Midbrain (tissue), 1 donor: Measurements from ENCODE around the gene BCL2.
A peak's percentile ranks its signal among the peaks of the same experiment; 100 is the strongest.

Experiments
- DNase-seq: peaks from one replicate; lab custom pipeline; 2025; lab: John Stamatoyannopoulos, UW

BCL2 gene

DNA sequence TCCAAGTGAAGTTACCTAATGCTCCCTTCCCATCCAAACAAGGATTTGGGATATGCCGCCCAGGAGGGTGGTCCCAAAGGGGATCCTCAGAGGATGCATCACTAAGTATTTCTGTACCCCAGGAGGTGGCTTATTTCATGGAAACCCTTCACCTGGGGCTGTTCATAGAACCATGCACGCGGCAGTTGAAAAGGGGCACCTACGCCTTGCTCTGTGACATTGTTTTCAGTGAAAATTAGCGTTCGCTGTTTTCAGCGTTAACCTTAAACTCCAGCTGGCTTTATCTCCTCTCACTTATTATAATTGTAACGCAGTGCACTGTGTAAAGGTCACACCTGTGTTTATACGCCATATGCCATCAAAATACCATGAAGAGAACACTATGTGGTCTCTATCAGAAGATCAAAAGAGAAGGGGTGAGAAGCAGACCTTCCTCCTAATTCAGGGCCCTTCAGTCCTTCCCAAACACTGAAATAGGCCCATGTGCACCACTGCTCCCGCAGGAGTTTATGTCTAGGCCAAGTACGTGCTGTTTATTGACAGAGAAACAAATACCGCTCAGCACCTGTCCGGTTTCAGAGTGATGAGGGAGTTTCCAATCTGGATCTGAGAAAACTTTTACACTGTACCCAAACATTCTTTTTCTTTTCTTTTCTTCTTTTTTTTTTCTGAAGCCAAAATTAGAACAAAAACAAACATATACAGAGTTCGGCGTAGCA, 162.1 kb downstream of the BCL2 start:
- DNase-seq: no peak

DNA sequence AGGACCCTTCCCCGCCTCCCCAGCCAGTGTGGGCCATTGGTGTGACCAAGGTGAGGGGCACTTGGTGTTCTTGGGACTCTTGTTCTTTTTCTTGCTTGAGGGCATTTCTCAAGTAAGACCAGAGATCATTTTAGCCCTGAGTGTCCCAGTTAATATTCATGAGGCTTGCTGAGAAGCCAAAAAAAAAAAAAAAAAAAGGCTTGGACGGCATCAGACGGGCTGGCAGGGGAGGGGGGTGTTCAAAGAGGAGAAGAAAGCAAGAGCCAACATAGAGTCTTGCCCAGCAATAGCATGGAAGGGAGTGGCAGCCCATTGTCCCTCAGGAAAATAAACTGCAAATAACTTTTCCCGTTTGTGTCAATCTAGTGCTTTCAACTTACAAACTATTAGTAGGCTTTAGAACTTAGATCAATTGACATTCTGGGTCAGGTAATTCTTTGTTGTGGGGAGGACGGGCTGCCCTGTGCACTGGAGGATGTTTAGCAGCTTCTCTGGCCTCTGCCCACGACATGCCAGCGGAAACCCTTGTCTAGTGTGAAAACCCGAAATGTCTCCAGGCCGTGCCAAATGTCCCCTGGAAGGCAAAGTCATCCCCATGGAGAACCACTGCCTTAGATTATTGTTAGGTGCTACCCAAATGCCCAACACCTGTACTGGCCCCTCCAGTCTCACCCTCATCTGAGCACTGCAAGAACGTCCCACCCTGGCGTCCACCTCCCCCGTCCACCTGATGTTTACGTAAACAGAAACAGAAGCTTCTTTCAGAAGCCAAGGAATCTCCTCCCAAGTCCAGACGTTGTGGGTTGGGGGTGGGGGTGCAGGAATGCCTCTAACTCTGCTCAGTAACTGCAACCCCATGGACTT, 163.4 kb downstream of the BCL2 start:
- DNase-seq: no peak

DNA sequence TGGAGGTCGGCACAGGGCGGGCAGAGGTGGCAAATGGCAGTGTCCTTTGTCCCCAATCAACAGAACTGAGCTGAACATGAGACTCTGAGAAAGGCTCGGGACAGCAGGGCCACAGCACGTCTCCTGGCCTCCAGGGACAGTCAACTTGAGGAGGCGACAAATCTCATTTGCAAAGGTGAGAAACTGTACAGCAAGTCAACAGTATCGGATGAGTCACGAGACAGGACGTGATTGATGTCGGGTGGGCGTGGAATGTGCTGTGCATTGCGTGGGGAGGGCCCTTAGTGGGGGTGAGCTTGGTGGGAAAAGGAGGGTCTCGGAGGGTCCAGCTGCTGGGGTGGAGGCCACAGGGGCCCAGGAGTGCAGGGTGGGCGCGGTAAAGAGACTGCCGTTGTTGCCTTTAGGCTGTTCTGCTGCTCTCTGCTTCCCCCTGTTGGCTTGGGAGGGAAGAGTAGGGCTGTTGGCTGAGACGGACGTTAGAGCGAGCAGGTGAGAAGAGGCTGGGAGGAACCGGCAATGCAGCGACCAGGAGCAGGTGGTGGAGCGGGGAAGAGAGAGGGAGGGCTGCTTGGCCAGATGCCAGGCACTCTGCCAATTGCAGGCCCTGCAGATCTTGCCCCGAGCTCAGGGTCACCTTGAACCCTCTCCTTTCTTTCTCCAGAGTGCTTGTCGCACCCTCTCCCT, 164.3 kb downstream of the BCL2 start:
- peak; percentile 22 for DNase-seq

DNA sequence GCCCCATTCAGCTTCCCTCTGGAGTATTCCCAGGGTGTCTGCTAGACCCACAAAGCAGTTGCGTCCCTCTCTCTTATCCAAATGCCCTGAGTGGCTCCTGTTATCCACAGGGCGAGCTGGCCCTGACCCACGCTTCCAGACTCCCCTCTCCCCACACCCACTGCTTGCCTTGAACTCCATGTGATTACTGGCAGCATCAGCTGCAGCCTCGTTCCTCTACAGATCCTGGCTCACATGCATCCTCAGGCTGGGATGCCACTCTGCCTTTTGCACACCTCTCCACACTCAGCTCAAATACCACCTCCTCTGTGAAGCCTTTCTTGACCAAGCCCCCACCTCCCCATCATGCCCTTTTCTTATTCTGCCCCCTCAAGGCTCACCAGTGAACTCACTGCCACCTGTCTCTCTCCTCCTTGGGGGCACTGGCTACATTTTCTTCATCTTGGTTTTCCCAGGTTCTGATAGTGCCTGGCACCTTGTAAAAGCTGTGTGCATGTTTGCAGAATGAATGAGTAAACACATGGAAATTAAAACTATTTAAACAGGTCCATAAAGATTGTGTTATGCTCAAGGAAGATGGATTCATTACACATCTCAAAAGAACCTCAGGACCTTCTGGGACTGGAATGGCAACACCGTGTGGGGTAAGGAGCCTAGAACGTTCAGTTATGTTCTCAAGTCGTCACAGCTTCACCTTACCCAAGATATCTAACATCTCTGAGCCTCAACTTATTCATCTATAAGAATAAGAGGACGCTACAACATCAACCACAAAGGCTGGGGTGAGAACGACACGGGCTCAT, 165.0 kb downstream of the BCL2 start:
- DNase-seq: no peak

DNA sequence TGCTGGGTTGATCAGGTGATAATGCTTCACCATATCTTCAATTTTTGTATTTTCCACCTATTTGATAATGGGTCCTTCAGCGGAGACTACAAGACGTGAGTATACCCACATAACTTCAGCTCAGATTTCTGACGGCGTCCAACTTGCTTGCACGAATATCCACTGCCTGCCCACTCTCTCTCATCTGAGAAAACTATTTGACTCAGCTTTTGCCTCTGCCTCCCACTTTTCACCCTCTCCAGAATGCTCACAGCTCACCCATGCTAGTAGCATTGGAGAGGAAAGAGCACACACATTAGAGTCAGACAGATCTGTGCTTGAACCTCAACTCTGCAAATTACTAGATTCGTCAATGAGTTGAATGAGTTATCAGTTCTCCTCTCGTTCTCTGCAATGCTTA, 166.8 kb downstream of the BCL2 start:
- no peak for DNase-seq

DNA sequence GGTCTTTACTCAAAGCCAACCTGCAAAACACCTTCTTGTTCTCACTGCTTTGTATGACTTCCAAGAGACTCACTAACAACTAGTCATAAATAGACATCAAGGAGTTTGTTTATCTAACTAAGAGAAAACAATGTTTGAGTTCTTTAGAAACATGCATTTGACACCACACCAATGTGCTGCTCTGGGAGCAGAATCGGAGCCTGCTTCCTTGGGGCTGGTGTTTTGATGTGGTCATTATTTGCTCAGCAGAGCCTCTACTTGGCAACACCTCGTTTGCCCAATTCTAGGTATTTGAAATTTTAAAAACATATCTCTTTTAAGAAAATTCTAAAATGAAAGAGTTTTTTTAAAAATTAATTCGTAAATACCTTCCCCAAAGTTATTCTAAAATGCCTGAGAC, 167.5 kb downstream of the BCL2 start:
- DNase-seq: no peak

DNA sequence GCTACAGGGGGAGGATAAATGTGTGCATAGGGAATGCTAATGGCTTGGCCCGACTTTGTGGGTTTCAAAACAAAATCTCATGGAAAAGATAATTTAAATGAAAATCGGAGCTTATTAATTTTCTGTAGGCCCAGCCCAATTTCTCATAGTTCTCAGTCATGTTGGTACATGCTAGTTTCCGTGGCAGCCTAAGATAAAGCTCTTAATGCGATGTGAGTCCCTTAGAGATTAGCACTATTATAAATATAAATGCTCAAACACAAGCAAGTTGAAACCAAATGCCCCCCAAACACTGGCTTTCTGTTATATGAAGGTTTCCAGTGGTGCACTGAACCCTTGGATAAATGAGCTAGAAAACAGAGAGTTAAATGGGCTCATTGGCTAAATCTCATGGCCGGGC, 168.0 kb downstream of the BCL2 start:
- DNase-seq: no peak

DNA sequence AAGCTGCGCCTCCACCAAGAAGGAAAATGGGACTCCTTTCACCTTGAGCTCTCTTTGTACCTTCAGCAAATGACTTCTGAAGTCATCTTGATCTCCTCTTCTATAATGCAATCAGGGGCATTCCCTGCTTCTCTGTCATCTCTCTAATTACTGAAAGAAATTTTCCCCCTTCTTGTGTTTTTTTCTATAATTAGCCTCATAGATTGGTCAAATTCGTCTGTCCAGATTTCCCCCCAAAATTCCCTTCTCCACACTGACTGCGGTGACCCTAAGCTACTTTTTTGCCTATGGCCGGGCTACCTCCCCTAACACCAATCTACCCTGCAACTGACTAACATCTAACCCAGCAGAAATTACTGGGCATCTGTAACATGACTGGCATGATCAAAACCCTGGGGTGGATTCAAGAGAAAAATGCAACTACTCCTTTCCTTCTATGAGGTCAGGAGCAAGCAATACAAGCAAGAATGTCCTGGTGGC, 168.6 kb downstream of the BCL2 start:
- no peak for DNase-seq

DNA sequence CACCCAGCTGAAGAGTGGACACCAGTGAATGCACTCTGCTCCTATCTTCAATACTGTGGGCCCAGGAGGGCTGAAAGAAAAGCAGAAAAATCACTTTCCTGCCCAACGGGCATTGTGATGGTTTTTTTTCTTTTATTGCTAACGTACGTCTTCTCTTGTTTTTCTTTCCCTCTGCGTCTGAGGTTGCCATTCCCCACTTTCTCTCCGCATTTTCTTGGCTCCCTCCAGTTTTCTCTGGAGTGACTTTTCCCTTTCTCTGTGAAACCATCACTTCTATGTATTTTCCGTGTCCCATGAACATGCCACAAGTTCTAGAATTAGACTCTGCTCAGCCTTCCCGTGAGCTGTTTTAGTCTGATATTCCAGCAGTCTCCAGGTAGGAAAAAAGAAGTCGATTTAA, 169.2 kb downstream of the BCL2 start:
- no peak for DNase-seq

DNA sequence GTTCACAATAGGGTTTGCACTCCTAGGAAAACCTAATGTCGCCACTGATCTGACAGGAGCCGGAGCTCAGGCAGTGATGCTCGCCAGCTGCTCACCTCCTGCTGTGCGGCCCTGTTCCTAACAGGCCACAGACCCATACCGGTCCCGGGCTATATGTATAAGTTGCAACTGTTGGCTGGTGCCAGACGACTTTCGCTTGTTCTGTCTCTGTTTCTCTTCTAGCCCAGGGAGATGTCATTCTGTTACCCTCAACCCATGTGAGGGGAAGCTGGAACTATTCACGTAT, 170.3 kb downstream of the BCL2 start:
- DNase-seq: no peak

DNA sequence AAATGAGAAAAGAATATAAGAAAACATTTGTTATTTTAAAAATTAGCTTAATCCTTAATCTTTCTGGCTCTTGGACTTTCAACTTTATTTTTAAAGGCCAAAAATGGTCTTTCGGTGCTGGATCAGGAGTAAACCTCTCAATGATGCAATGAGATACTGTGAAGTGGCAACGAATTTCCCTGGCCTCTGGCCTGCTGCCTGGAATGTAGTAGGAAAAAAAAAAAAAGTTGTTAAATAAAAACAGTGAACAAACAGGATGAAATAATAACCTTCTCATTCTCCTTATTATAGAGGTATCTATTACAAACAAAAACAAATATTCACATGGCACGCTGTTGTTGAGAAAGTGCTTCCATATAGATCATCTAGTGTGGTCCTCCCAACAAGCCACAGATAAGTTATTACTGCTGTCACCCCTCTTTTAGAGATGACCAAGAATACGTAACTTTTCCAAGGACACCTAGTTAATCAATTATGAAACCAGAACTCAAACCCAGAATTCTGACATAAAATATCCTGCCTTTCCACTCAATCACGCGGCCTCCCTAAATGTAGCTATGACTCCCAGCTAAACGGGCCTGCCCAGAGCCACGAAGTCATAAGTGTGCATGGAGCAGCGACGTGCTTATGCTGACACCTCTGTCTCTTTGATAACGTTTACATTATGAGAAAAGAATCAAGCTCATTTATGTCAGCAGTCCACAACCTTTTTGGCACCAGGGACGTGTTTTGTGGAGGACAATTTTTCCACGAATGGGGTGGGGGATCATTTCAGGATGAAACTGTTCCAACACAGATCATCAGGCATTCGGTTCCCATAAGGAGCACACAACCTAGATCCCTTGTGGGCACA, 170.9 kb downstream of the BCL2 start:
- no peak for DNase-seq

DNA sequence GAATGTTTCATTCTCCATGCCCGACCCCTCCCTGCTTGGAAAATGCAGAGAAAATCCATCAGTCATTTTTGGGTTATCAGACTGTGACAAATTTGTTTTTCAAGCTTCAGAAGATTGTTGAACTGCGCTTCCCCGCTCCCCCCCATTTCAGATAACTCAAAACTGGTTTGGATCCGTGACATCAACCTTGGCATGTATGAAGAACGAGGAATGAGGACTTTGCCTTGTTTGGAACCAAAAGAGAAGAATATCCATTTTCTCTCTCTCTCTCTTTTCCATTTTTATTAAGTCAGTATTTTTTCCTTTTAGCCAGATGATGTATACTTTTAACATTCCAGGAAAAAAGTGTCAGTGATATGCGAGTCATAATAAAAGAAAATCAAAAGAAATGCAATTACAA, 171.6 kb downstream of the BCL2 start:
- no peak for DNase-seq

DNA sequence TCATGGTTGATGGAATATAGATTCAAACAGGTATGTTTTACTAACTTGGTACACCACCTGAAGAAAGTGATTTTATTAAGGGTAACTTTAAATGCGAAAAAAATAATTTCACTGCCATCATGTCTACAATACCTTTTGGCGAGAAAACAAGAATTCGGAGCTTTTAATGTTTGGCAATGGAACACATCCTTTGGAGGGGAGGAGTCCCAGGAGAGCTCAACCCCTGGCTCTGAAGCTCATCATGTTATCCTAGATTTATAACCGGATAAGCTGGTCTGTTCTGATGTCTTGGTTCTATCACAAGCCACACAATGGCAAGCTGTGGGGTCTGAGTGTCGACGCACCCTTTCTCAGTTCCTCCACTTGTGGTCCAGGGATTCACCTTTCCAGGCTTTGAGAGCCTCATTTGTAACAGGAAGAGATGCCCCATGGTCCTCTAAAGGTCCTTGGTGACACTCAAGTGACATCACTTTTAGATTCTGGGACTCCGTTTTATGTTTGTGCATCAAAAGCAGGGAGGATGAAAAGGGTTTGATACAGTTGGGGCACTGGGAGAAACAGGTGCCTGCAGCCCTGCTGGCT, 172.7 kb downstream of the BCL2 start:
- no peak for DNase-seq

DNA sequence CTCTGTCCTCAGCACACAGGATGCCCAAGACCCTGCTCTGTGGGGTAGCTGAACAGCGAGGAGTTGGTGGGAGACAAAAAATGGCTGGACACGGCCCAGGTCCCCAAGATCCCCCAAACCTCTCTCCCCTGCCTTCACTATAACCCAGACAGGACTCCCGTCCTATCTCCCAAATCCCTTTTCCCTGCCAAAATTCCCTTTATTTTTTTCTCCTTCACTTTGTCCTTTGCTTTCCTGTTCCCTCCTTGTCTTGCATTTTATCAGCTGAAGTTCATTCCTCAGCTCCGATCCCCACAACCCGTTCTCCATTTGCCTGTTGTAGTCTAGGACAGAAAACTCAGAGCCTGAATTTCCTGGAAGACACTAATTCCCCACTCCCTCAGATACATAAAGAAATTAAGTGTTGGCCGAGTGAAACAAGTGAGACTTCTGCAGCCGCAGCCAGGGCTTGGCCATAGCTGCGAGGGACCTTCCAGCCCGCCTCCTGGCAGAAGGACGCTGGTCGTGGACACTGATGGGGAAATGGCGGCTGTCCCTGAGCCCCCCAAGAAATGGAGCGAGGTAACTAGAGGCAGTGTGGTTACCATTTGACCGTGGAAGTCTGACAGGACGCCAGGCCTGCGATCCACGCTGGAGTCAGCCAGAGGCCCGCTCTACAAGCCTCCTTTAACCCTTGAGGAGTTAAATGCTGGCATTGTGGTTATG, 173.6 kb downstream of the BCL2 start:
- DNase-seq: no peak

DNA sequence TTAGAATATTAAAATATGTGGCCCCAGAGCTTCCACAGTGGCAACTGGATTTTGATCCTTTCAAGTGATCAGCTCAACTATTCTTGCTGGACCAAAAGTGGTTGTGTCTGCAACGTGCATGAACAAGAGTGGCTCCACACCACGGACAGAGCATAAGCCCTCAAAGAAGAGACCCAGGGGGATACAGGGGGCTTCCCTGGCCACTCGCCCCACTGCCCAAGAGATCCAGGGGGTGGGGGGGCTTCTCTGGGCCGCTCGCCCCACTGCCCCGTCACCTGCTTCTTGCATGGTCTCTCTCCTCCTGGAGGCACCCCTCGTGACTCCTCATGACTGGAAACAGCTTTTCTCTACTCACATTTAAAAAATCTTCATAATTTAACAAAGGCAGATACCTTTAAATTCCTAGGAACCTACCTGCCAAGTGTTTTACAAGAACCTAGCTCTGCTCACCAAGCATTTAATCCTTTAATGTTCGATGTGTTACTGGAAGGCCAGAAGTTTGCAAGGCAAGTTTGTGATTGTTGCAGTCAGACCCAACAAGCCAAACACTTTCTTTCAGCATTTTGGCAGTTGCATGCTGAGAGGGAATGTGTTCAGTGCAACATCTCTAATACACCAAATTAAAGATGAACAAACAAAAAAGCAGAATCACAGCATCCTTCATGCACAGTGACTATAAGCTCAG, 174.3 kb downstream of the BCL2 start:
- no peak for DNase-seq

DNA sequence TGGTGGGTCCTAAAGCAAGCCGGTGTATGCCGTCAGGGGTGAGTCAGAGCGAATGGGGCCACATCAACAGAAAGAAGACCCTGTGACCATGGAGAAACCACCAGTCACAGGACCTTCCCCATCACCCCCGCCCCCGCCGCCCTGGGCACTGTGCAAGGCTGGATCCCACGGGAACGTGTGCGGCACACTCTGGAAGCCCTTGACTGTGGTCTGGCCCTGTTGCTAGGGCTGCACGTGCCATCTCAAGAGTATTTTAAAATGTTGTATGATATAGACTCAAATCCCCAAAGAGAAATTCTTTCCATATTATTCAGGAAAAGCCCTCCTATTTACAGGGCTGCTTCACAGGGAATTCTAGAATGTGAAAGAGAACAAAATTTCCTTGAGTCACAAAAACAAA, 174.8 kb downstream of the BCL2 start:
- DNase-seq: no peak

DNA sequence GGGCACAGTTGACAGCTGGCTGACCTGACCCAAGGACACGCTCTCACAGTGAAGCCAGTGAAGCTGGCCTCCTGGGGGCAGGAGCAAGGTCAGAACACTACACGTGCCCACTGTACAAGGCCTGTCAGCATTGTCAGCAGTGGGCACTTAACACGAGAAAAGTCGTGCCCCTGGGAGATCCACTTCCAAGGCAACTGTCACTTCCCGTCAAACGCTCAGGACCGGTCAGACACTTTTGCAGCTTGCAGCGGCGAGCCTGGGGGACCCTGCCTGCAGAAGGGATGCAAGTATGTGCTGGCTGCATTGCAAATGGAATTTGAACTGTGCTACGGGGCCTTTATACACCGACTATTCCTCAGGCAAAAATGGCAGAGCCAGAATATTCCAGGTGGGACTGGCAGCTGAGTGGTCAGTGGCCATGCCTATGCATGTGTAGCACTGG, 176.2 kb downstream of the BCL2 start:
- no peak for DNase-seq

DNA sequence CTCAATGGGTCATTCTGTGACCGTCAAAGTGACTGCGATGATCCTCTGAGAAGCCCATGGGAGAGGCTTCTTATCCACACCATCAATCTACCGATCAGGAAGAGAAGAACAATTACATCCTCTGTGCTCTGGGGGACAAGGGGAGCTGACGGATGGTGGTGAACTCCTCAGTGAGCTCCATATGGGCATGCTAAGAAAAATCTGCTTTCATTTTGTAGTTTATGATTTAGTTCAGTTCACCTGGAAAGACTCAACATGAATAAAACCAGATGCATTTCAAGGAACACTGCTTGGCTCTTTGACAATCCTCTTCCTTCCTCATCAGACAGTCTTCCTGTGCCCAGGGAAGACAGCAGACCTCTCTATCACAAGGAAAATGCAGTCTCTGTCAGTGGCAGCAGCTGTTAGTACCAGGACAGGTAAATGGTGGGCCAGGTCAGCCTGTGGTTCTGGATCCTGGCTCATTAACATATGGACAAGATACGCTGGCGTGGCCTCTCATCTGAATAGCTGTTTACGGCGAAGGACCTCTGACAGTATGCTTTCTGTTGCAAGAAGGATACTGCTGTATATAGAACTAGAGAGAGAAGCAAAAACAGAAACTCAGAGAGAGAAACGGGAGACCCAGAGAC, 176.9 kb downstream of the BCL2 start:
- DNase-seq: no peak

DNA sequence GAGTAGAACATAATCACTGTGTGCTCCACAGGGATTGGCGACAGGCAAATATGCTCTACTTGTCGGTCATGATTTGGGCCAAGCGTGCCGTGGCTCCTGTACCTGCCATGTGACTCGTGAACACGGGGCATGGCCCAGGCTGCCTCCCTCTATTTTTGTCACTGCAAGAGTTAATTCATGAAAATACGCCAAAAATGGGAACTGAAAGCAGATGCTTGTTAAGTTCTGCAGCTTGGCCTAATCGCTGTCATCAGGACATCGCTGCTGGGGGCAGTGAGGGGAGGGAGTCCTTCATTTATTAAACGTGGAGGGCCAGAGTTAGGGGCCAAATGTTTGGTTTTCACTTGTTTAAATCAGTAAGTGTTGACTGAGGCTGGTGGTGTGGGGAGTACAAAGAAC, 177.8 kb downstream of the BCL2 start:
- DNase-seq: no peak
